Measurements from ENCODE around the gene EEFSEC. TPM values are rescaled to one million over a fixed set of nuclear protein-coding genes. Genes with fewer than 3 reads are reported as not detected.

Gene EEFSEC
- total and polyA plus RNA-seq, 2 experiments from 2014 or later: 10.1 to 16.2 TPM

DNA sequence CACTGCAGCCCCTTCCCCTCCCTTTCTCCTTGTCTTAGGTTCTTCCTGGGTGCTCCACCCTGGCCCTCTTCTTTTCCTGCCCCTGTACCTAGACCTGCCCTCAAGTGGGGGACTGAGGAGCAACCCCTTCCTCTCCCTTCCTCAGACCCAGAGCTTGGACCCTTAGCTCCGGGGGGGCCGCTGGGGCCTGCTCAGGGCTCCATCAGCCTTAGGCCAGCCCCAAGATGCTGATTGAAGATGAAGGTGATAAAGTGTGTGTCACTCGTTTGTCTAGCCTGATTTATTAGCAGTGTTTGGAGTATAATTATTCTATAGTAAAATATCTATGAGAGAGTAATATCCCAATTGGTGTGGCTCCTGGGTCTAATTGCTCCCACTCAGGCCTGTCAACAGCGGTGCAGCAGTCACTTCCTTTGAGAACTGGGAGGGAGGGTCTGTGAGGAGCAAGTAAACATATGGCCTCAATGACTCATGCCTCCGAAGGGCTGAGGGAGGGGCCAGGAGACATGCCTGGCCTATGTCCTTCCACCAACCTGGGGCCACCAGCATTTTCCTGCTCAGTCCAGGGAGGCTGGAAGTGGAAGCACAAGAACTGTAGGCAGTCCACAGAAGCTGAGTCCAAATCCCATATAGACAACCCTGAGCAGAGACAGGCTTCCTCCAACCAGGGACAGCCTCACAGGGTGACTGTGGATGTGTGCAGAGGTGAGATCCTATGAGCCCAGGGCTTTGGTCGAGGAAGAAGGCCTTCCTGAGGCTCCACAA lies 190.2 kb downstream of the EEFSEC start (continued):
- TF ChIP-seq, protein P1, sequence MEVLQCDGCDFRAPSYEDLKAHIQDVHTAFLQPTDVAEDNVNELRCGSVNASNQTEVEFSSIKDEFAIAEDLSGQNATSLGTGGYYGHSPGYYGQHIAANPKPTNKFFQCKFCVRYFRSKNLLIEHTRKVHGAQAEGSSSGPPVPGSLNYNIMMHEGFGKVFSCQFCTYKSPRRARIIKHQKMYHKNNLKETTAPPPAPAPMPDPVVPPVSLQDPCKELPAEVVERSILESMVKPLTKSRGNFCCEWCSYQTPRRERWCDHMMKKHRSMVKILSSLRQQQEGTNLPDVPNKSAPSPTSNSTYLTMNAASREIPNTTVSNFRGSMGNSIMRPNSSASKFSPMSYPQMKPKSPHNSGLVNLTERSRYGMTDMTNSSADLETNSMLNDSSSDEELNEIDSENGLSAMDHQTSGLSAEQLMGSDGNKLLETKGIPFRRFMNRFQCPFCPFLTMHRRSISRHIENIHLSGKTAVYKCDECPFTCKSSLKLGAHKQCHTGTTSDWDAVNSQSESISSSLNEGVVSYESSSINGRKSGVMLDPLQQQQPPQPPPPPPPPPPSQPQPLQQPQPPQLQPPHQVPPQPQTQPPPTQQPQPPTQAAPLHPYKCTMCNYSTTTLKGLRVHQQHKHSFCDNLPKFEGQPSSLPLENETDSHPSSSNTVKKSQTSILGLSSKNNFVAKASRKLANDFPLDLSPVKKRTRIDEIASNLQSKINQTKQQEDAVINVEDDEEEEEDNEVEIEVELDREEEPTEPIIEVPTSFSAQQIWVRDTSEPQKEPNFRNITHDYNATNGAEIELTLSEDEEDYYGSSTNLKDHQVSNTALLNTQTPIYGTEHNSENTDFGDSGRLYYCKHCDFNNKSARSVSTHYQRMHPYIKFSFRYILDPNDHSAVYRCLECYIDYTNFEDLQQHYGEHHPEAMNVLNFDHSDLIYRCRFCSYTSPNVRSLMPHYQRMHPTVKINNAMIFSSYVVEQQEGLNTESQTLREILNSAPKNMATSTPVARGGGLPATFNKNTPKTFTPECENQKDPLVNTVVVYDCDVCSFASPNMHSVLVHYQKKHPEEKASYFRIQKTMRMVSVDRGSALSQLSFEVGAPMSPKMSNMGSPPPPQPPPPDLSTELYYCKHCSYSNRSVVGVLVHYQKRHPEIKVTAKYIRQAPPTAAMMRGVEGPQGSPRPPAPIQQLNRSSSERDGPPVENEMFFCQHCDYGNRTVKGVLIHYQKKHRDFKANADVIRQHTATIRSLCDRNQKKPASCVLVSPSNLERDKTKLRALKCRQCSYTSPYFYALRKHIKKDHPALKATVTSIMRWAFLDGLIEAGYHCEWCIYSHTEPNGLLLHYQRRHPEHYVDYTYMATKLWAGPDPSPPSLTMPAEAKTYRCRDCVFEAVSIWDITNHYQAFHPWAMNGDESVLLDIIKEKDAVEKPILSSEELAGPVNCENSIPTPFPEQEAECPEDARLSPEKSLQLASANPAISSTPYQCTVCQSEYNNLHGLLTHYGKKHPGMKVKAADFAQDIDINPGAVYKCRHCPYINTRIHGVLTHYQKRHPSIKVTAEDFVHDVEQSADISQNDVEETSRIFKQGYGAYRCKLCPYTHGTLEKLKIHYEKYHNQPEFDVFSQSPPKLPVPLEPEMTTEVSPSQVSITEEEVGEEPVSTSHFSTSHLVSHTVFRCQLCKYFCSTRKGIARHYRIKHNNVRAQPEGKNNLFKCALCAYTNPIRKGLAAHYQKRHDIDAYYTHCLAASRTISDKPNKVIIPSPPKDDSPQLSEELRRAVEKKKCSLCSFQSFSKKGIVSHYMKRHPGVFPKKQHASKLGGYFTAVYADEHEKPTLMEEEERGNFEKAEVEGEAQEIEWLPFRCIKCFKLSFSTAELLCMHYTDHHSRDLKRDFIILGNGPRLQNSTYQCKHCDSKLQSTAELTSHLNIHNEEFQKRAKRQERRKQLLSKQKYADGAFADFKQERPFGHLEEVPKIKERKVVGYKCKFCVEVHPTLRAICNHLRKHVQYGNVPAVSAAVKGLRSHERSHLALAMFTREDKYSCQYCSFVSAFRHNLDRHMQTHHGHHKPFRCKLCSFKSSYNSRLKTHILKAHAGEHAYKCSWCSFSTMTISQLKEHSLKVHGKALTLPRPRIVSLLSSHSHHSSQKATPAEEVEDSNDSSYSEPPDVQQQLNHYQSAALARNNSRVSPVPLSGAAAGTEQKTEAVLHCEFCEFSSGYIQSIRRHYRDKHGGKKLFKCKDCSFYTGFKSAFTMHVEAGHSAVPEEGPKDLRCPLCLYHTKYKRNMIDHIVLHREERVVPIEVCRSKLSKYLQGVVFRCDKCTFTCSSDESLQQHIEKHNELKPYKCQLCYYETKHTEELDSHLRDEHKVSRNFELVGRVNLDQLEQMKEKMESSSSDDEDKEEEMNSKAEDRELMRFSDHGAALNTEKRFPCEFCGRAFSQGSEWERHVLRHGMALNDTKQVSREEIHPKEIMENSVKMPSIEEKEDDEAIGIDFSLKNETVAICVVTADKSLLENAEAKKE (CRISPR knock-in tag; IDR thresholded peaks at IDR 0.05): no peak
- TF ChIP-seq, protein P2, sequence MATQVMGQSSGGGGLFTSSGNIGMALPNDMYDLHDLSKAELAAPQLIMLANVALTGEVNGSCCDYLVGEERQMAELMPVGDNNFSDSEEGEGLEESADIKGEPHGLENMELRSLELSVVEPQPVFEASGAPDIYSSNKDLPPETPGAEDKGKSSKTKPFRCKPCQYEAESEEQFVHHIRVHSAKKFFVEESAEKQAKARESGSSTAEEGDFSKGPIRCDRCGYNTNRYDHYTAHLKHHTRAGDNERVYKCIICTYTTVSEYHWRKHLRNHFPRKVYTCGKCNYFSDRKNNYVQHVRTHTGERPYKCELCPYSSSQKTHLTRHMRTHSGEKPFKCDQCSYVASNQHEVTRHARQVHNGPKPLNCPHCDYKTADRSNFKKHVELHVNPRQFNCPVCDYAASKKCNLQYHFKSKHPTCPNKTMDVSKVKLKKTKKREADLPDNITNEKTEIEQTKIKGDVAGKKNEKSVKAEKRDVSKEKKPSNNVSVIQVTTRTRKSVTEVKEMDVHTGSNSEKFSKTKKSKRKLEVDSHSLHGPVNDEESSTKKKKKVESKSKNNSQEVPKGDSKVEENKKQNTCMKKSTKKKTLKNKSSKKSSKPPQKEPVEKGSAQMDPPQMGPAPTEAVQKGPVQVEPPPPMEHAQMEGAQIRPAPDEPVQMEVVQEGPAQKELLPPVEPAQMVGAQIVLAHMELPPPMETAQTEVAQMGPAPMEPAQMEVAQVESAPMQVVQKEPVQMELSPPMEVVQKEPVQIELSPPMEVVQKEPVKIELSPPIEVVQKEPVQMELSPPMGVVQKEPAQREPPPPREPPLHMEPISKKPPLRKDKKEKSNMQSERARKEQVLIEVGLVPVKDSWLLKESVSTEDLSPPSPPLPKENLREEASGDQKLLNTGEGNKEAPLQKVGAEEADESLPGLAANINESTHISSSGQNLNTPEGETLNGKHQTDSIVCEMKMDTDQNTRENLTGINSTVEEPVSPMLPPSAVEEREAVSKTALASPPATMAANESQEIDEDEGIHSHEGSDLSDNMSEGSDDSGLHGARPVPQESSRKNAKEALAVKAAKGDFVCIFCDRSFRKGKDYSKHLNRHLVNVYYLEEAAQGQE (IDR thresholded peaks at IDR 0.05; ENCODE audit: unreplicated experiment): no peak
- no peak for TF ChIP-seq JUNB (IDR thresholded peaks at IDR 0.05; ENCODE audit: unreplicated experiment)
- no peak for TF ChIP-seq ZNF331 (CRISPR knock-in tag; IDR thresholded peaks at IDR 0.05; ENCODE audit: low read depth)
- TF ChIP-seq EZH2 (IDR thresholded peaks at IDR 0.05; ENCODE audit: low read depth, unreplicated experiment): no peak
- no peak for TF ChIP-seq NANOG (IDR thresholded peaks at IDR 0.05; ENCODE audit: borderline replicate concordance)
- no peak for TF ChIP-seq STAT1 (IDR thresholded peaks at IDR 0.05; ENCODE audit: unreplicated experiment)
- TF ChIP-seq CREB1 (CRISPR knock-in tag; IDR thresholded peaks at IDR 0.05; ENCODE audit: low read depth): no peak
